ENCODE results near the gene SLC1A7.

The SLC1A7 gene

DNA sequence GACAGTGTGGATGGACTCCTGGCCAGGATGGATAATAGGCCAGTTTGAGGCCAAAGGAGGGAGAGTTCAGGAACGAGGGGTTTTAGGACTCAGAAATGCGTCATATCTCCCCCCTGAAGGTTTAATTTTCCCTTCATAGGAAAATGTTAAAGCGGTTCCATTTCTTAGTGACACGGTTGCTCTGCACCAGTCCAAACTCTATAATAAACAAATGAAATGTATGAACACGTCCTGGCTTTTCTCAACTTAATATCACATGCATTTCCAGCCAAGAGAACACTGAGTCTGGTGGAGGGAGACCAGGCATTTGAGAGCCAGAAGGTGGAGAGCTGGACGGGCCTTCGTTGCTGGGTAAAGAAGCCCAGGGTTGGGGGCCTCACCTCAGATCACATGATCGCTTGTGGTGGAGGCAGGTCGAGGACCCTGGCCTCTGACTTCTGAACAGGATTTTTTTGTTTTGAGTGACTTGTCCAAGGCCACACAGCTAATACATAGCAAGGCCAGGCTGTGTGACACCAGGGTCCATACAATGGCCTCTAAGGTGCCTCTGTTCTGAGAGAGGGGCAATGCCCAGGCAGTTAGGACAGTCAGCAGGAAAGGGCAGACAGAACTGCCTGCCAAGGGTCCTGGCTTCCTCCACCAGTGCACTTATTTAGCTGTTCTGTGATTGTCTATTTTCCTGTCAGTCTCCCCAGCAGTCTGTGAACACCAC lies 11.4 kb downstream of the SLC1A7 start:
- TF ChIP-seq, protein P1, sequence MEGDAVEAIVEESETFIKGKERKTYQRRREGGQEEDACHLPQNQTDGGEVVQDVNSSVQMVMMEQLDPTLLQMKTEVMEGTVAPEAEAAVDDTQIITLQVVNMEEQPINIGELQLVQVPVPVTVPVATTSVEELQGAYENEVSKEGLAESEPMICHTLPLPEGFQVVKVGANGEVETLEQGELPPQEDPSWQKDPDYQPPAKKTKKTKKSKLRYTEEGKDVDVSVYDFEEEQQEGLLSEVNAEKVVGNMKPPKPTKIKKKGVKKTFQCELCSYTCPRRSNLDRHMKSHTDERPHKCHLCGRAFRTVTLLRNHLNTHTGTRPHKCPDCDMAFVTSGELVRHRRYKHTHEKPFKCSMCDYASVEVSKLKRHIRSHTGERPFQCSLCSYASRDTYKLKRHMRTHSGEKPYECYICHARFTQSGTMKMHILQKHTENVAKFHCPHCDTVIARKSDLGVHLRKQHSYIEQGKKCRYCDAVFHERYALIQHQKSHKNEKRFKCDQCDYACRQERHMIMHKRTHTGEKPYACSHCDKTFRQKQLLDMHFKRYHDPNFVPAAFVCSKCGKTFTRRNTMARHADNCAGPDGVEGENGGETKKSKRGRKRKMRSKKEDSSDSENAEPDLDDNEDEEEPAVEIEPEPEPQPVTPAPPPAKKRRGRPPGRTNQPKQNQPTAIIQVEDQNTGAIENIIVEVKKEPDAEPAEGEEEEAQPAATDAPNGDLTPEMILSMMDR (IDR thresholded peaks at IDR 0.05; ENCODE audit: insufficient read depth, low read depth, low read length, missing control alignments): no peak
- no peak for DNase-seq (ENCODE audit: low read depth)
- H3K4me3 ChIP-seq (ENCODE audit: low read length): no peak overlapping the region

DNA sequence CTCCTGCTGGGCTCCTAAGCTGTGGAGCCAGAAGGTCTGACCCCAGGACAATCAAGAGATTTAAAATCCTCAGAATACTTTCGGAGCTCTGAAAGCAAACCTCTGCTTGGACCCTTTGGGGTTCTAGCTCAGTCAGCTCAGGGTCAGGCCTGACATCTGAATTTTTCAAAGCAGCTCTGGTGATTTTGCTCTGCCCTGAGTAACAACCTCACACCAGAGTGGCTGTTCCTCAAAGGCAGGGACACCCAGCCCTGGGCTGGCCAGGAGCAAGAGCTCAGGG lies 11.9 kb downstream of the SLC1A7 start:
- no peak for DNase-seq (ENCODE audit: low read depth)
- TF ChIP-seq, protein P1 (IDR thresholded peaks at IDR 0.05; ENCODE audit: insufficient read depth, low read depth, low read length, missing control alignments): no peak
- no peak overlapping the region for H3K4me3 ChIP-seq (ENCODE audit: low read length)

DNA sequence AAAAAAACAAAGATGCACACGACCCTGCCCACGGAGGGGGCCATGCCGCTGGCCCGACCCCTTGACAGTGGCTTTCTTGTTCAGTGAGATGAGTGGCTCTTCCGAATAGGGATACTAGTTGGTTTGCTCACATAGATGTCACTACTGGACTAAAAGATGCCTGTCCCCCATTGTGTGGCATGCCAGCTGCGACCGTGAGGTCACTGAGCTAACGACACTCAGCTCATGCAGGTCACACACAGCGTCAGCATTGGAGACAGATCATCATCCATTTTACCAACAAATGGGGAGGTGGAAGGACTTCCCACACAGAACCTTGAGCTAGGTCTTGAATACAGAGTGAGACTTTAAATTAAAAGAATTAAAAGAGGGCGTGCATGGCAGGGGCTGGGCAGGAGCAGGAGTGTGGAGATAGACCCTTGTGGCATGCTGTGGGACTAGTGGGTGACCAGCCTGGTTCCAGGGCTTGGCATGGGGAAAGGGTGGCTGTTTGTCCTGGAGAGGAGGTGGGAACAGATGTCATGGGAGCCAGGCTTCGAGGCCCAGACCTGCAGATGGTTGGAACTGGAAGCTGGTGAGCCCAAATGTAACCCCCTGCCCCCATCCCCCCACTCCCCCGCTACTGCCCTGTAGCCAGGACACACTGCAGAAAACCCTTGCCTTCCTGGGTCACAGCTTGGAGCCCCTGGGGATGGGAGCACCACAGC lies 12.4 kb downstream of the SLC1A7 start:
- DNase-seq (ENCODE audit: low read depth): no peak
- TF ChIP-seq, protein P1 (IDR thresholded peaks at IDR 0.05; ENCODE audit: insufficient read depth, low read depth, low read length, missing control alignments): no peak
- no peak overlapping the region for H3K4me3 ChIP-seq (ENCODE audit: low read length)

DNA sequence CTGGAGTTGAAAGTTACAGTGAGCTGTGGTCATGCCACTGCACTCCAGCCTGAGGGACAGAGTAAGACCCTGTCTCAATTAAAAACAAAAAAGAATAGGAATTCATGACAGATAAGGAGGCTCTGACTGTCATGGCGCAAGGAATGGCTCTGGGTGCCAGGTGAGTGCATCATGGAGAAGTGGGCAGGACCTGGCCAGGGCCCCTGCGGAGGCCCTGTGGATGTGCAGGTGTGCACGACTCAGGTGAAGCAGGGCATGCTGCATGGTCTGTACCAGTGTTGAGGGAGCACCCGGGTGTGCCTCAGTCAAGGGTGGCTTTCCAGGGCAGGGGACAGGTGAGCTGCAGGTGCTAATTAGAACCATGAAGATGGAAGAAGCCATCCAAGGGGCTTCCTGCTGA lies 14.0 kb downstream of the SLC1A7 start:
- TF ChIP-seq, protein P1 (IDR thresholded peaks at IDR 0.05; ENCODE audit: insufficient read depth, low read depth, low read length, missing control alignments): no peak
- no peak overlapping the region for H3K4me3 ChIP-seq (ENCODE audit: low read length)
- DNase-seq (ENCODE audit: low read depth): no peak

- no peak for DNase-seq (ENCODE audit: low read depth)
- no peak overlapping the region for H3K4me3 ChIP-seq (ENCODE audit: low read length)
- TF ChIP-seq, protein P1 (IDR thresholded peaks at IDR 0.05; ENCODE audit: insufficient read depth, low read depth, low read length, missing control alignments): no peak
Observed at GRCh38 chr1:53127546-53127945, 14.9 kb downstream of the SLC1A7 start.

DNA sequence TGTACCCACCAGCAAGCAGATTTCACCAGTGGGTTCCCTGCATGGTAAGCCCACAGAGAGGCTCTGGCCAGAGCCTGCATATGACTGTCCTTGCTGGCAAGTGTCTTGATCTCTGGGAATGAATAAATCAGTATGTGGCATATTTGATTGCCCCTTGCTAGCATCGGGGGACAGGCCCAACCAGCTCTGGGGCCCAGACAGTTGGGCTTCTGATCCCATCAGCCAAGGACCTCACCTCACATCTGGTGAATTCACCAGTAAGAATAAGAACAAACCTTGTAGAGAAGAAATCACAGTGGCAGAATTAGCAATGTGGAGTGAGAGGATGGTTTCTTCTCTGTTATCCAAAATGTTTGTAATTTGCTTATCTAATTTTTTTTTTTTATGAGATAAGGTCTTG lies 15.9 kb downstream of the SLC1A7 start:
- no peak overlapping the region for H3K4me3 ChIP-seq (ENCODE audit: low read length)
- DNase-seq (ENCODE audit: low read depth): no peak
- TF ChIP-seq, protein P1 (IDR thresholded peaks at IDR 0.05; ENCODE audit: insufficient read depth, low read depth, low read length, missing control alignments): no peak
